Inferior parietal cortex (tissue), 1 donor: ENCODE results near the gene CHST2.
"Not testable (repeated sequence)": the region's sequence is repeated elsewhere in the genome, so short reads cannot be mapped to it uniquely, and the experiment has no call there.

Experiments
- DNase-seq: peaks from one replicate; pipeline ENCODE4 v3.0.0-alpha.2; 2016; ENCODE audit errors: extremely low spot score

The CHST2 gene, protein sequence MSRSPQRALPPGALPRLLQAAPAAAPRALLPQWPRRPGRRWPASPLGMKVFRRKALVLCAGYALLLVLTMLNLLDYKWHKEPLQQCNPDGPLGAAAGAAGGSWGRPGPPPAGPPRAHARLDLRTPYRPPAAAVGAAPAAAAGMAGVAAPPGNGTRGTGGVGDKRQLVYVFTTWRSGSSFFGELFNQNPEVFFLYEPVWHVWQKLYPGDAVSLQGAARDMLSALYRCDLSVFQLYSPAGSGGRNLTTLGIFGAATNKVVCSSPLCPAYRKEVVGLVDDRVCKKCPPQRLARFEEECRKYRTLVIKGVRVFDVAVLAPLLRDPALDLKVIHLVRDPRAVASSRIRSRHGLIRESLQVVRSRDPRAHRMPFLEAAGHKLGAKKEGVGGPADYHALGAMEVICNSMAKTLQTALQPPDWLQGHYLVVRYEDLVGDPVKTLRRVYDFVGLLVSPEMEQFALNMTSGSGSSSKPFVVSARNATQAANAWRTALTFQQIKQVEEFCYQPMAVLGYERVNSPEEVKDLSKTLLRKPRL

GRCh38 chr3:143119009-143119914 lies at the start of gene CHST2:
CHST2 (plus strand) TSS chr3:143119771; CDS start chr3:143120817, 1,046 bp downstream.
- DNase-seq = peak; percentile 53

GRCh38 chr3:143070977-143071551 lies 48.5 kb upstream of the CHST2 start:
- no peak for DNase-seq

- no peak for DNase-seq
Measured at GRCh38 chr3:143071776-143072175, 47.8 kb upstream of the CHST2 start.

DNA sequence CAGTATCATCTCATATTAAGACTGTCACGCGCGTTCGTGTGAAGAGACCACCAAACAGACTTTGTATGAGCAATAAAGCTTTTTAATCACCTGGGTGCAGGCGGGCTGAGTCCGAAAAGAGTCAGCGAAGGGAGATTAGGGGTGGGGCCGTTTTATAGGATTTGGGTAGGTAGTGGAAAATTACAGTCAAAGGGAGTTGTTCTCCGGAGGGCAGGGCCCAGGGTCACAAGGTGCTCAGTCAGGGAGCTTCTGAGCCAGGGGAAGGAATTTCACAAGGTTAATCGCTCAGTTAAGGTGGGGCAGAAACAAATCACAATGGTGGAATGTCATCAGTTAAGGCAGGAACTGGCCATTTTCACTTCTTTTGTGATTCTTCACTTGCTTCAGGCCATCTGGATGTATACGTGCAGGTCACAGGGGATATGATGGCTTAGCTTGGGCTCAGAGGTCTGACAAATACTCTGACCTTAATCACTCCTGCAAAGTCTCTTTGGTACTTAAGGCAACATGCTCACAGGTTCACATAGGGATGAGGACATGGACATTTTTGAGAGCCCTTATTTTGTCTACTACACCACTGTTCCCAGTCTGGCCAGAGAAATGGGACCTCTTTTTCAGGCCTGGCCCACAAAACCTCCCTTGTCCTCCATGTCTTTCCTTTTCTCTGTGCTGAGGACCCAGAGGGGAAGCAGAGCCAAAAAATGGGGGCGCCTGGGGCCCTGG lies 47.1 kb upstream of the CHST2 start:
- DNase-seq = not testable (repeated sequence)

DNA sequence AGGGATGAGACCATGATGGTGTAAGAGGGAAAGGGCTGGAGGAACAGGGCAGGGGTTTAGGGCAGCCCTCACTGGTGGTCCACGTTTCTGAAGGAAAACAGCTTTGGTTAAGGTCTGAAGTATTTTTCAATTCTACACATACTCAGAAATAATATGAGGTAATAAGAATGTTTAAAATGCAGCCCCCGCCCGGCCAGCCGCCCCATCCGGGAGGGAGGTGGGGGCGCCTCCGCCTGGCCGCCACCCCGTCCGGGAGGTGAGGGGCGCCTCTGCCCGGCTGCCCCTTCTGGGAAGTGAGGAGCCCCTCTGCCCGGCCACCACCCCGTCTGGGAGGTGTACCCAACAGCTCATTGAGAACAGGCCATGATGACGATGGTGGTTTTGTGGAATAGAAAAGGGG lies 46.0 kb upstream of the CHST2 start:
- DNase-seq = not testable (repeated sequence)

DNA sequence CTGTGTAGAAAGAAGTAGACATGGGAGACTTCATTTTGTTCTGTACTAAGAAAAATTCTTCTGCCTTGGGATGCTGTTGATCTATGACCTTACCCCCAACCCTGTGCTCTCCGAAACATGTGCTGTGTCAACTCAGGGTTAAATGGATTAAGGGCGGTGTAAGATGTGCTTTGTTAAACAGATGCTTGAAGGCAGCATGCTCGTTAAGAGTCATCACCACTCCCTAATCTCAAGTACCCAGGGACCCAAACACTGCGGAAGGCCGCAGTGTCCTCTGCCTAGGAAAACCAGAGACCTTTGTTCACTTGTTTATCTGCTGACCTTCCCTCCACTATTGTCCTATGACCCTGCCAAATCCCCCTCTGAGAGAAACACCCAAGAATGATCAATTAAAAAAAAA lies 45.6 kb upstream of the CHST2 start:
- not testable (repeated sequence) for DNase-seq

GRCh38 chr3:143078883-143079282 lies 40.7 kb upstream of the CHST2 start:
- no peak for DNase-seq

- DNase-seq = no peak
Measured at GRCh38 chr3:143080196-143080595, 39.4 kb upstream of the CHST2 start.

- no peak for DNase-seq
Measured at GRCh38 chr3:143081365-143081764, 38.2 kb upstream of the CHST2 start.

GRCh38 chr3:143081844-143082778 lies 37.5 kb upstream of the CHST2 start:
- no peak for DNase-seq

GRCh38 chr3:143083781-143084180 lies 35.8 kb upstream of the CHST2 start:
- DNase-seq = no peak

DNA sequence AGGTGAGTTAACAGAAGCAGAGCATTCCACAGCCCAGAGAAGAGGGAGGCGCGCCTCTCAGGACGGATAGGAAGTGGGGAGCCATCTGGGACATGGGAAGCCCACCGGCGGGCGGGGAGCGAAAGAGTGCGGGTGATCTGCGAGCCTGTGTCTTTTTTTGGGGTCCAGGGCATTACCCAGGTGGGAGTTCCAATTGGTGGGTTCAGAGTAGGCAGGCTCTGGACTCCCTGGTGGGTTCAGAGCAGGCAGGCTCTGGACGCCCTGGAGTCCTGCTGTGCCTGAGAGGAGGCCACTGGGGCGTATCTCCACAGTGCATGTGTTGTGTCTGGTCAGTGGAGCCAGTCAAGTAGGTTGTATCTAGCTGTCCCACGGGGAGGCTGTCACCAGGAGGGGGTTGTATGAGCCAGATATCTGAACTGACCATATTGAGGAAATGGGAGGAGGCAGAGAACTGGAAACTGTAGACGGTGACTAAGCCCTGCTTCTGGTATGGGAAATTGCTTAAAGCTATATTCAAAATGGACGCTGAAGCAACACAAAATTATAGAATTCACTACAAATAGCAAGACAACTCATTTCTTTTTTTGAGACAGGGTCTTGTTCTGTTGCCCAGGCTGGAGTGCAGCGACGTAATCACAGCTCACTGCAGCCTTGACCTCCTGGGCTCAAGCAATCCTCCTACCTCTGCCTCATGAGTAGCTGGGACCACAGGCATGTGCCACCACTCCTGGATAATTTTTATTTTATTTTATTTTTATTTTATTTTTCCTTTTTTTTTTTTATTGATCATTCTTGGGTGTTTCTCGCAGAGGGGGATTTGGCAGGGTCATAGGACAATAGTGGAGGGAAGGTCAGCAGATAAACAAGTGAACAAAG lies 34.5 kb upstream of the CHST2 start:
- peak; percentile 63 for DNase-seq

- DNase-seq = no peak
Measured at GRCh38 chr3:143088835-143089234, 30.7 kb upstream of the CHST2 start.

DNA sequence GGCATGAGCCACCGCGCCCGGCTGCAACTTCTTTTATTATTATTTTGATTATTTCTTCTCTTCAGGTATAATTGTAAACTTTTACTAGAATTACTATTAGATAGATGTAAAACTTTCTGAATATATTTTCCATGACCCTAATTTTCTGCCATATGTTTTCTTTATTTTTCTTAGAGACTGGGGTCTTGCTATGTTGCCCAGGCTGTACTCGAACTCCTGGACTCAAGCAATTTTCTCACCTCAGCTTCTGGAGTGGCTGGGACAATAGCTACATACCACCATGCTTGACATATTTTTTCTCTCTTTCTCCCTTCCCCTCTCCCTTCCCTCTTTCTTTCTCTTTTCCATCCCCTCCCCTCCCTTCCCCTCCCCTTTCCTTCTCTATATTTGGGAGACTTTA lies 29.6 kb upstream of the CHST2 start:
- no peak for DNase-seq

DNA sequence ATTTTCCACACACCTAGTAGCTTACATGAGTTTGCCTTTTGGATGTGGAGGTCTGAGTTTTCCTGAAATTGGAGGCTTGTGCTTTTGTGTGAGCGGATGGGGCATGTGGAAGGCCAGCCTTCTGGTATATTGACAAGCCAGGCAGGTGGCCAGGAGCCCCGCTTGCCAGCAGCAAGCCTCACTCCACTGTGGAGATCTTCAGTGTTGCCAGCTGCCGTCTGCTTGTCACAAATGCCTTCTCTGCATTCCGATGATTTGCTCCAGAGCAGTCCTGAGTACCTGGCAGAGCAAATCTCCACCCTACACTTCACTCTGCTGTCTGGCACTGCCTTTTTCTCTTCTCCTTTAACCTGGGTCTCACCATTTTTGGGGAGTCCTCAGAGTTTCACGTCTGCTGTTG lies 29.1 kb upstream of the CHST2 start:
- no peak for DNase-seq

DNA sequence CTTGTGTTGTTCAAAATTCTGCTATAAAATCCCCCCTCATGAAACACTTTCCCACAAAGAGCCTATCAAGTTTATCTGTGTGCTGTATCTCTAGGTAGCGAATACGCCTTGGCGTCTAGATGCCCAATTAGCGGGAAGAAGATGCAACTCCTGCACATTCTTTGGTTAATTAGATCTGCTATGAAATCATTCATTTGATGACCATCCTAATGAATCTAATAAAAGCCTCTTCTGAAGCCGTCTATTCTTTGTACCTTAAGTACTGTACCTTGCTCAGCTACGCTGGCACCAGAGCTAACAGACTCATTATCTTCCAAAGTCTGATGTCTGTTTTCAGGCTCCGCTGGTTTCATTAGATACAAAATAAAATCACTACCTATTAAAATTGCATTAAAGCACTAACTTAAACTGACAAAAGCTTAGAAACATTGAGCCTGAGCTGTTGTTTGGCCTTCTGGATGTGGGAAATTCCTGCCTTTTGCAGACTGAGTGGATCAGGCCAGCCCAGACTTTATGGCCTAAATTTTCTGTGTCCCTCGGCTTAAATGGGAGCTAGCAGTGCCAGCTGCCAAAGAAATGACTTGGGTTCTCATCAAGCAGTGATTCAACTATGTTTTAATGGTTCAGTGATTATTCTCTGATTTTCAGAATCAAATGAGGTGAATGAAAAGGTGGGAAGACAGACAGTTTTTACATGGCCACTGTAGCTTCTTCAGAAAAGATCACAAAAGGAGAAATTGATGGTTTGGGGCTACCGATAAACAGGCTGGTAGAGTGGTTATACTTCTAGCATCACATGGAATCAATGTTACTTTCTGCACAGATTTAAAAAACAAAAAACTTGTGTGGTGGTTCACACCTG lies 28.4 kb upstream of the CHST2 start:
- DNase-seq = no peak

- no peak for DNase-seq
Measured at GRCh38 chr3:143092191-143092590, 27.4 kb upstream of the CHST2 start.

DNA sequence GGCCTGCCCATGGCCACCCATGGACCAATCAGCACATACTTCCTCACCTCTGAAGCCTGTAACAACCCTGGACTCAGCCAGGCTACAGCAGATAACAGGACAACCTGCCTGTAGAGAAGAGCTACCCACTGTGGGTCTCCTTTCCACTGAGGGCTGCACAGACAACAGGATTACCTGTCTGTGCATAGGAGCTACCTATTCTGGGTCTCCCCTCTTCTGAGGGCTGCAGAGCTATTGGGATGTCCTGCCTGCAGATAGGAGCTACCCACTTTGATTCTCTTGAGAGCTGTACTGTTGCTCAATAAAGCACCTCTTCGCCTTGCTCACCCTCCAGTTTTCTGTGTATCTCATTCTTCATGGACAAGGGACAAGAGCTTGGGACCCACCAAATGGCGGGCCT lies 23.8 kb upstream of the CHST2 start:
- no peak for DNase-seq
